ENCODE data around the gene HELZ2. TPM values are rescaled to one million over a fixed set of nuclear protein-coding genes. Genes with fewer than 3 reads are reported as not detected.

The HELZ2 gene
- total RNA-seq, 1 donor from 2014 or later, result 31.4 TPM

DNA sequence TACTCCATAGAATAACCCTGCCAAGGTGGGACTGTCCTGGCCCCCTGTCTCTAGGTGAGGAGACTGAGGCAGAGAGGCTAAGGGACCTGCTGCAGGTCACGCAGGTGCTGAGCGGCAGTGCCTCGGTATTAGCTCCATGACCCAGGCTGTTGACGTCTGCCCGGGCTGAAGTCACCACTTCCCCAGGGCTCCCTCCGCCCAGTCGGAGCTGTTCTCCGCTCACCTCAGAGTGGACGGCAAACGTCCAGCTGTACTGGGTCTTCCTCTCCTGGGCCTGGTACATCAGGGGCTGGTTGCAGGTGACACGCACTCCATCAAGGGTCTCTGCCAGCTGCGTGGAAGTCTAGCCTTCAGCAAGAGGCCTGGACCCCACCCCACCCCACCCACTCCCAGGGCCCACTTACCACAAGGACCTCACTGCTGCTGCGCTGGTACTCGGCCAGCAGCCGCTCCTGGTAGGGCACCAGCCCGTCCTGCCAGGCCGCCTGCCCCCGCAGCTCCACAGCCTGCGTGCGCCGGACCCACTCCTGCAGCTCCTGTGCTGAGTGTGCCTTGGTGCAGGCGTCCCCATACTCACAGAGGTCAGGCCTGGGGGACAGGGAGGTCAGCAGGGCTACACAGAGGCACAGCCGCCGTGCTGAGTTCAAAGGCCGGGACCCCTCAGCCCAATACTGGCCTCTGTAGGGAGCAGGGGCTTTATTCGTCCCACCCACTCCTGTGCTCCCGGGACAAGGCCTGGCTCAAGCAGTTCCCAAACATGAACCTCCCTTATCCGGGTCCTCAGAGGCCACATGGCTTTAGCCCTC lies 3.6 kb downstream of the HELZ2 start:
- Histone ChIP-seq H3K9me3 (no peaks in the 10 kb centered on the region), H3K36me3 (no peaks in the 10 kb centered on the region), H3K4me1 (peaks cover 19% of the 10 kb centered on the region), H3K27me3 (no peaks in the 10 kb centered on the region), H3K4me3 (no peak overlapping the region), H3K27ac (no peak overlapping the region)
- TF ChIP-seq POLR2AphosphoS5 (IDR thresholded peaks at IDR 0.05; ENCODE audit: insufficient read depth in 1 of 2, low read depth in 1 of 2) (no peak), POLR2A (IDR thresholded peaks at IDR 0.05) (no peak)
- TF ChIP-seq, protein P1, sequence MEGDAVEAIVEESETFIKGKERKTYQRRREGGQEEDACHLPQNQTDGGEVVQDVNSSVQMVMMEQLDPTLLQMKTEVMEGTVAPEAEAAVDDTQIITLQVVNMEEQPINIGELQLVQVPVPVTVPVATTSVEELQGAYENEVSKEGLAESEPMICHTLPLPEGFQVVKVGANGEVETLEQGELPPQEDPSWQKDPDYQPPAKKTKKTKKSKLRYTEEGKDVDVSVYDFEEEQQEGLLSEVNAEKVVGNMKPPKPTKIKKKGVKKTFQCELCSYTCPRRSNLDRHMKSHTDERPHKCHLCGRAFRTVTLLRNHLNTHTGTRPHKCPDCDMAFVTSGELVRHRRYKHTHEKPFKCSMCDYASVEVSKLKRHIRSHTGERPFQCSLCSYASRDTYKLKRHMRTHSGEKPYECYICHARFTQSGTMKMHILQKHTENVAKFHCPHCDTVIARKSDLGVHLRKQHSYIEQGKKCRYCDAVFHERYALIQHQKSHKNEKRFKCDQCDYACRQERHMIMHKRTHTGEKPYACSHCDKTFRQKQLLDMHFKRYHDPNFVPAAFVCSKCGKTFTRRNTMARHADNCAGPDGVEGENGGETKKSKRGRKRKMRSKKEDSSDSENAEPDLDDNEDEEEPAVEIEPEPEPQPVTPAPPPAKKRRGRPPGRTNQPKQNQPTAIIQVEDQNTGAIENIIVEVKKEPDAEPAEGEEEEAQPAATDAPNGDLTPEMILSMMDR (IDR thresholded peaks at IDR 0.05), result no peak
- DNase-seq (ENCODE audit: extremely low spot score in 2 of 2), result no peak
- intact Hi-C loops (cut with DNase I), result no loop called here

DNA sequence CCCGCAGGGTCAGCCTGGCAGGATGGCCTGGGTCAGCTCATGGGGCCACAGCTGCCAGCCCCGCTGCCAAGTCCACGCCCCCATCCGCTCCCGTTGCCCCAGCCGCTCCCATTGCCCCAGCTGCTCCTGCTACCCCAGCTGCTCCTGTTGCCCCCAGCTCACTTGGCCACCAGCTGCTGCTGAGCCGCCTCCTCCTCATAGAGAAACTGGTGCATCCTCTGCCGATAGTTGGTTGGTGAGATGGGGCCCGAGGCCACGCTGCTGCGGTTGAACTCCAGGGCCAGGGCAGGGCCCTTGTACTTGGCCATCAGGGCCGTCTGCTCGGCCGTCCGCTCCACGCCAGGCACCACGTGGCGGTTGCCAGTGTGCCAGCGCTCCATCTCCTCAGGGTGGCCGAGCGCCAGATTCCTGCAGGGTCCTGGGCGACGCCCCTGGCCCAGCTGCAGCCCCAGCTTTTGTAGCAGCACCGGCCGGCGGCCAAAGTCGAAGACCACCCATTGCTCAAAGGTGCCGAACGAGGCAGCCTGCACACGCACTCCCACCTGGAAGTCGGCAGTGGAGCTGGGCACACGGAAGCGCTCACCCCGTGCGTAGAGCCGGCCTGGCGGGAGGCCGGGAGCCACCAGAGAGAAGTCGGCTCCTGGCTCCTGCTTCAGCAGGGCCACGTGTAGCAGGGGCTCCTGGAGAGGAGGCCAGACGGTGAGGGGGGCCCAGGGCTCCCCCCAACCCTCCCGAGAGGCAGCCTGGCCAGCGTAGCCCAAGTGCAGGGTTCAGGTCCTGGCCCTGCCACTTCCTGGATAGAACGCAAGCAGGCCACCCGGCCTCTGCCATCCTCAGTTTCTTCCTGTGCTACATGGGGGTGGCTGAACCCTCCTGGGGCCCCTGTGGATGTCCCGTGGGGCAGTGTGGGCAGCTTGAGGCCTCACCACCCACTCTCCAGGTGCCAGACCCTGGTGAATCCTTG lies 4.8 kb downstream of the HELZ2 start:
- intact Hi-C loops (cut with DNase I), result no loop called here
- no peak overlapping the region for H3K27ac ChIP-seq
- TF ChIP-seq POLR2AphosphoS5 (IDR thresholded peaks at IDR 0.05; ENCODE audit: insufficient read depth in 1 of 2, low read depth in 1 of 2), result no peak
- TF ChIP-seq, protein P1 (IDR thresholded peaks at IDR 0.05), result no peak
- TF ChIP-seq POLR2A (IDR thresholded peaks at IDR 0.05), result no peak
- DNase-seq (ENCODE audit: extremely low spot score in 2 of 2), result no peak
- no peaks in the 10 kb centered on the region for H3K27me3 ChIP-seq
- peaks cover 0 to 1% of the 10 kb centered on the region in 2 donors for H3K36me3 ChIP-seq
- H3K9me3 ChIP-seq, result no peaks in the 10 kb centered on the region
- no peak overlapping the region for H3K4me3 ChIP-seq
- peaks cover 14% of the 10 kb centered on the region for H3K4me1 ChIP-seq

DNA sequence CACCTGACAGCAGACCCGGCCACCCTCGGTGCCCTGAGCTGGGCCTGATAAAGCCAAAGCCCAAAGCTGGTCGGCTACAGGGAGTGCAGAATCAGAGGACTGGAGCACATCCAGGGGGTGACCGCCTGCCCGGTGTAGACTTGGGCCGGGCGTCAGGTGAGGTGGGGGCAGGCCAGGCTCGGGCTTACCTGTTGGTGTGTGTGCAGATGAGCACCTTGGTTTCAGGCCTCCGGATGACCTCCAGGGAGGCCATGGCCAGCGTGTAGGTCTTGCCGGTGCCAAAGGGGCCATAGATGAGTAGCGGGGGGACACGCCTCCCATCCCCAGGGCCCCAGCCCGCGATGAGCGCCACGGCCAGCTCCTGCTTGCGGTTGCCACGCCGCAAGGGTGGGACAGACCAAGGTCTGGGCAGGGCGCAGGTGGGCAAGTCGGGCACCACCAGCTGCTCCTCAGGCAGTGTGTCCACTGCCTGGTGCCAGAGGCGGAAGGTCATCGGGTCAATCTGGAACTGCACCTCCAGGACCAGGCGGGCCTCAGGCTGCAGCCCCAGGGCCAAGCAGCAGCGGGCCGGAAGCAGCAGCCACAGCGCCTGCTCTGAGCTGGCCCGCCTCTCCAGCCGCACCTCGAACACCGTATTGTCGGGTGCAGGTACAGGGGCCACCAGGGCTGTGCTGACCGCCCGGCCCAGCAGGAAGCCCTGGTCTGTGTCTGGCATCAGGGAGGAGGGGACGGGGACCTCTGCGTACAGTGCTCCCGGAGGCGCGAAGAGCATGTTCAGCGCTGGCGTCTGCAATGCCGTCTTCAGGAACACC lies 5.7 kb downstream of the HELZ2 start:
- Histone ChIP-seq H3K4me3 (peak overlapping the region in 1 of 2 donors; percentile 13), H3K9me3 (no peaks in the 10 kb centered on the region), H3K4me1 (peaks cover 10% of the 10 kb centered on the region), H3K27me3 (no peaks in the 10 kb centered on the region), H3K27ac (no peak overlapping the region), H3K36me3 (peaks cover 0 to 10% of the 10 kb centered on the region in 2 donors)
- TF ChIP-seq POLR2AphosphoS5 (IDR thresholded peaks at IDR 0.05; ENCODE audit: insufficient read depth in 1 of 2, low read depth in 1 of 2), result no peak
- no peak for TF ChIP-seq POLR2A (IDR thresholded peaks at IDR 0.05)
- TF ChIP-seq, protein P1 (IDR thresholded peaks at IDR 0.05), result no peak
- intact Hi-C loops (cut with DNase I), result no loop called here
- DNase-seq (ENCODE audit: extremely low spot score in 2 of 2), result no peak

DNA sequence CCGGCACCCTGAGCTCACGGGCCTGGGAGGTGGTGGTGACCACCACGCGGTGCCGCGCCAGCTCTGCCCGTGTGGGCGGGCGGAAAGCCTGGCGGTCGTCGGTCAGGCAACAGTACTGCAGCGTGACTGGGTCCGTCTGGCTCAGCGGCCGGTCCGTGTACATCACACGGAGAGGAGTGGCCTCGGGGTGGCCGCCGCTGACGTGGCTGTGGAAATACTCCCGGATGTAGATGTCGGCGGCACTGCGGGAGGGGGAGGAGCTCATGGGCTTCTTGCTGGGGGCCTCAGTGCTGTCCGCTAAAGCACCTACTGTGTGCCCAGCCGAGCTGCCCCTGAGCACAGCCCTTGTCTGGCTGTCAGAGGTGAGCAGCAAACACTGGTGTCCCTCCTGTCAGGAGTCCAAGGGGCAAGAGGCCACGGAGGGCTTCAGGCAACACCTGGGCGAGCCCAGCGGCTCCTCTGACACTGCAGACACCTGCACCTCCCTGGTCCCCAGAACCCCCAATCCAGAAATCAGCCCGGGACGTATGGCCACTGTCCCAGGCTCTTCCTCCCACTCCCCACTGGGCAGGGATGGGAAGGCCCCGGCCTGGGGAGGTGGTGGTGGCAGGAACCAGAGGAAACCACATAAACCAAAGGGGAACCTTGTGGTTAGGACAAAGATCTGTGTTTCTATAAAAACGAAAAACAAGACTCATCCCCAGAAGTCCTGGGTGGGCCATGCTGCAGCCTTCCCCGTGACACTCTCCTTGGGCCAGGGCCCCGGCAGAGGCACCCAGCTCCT lies 6.5 kb downstream of the HELZ2 start:
- H3K4me1 ChIP-seq, result peaks cover 2% of the 10 kb centered on the region
- H3K36me3 ChIP-seq, result peaks cover 0 to 18% of the 10 kb centered on the region in 2 donors

More for the DNA sequence above, 6.5 kb downstream of the HELZ2 start:
- Histone ChIP-seq H3K4me3 (peak overlapping the region in 1 of 2 donors; percentile 13), H3K9me3 (no peaks in the 10 kb centered on the region), H3K27ac (no peak overlapping the region), H3K27me3 (no peaks in the 10 kb centered on the region)
- no peak for TF ChIP-seq POLR2AphosphoS5 (IDR thresholded peaks at IDR 0.05; ENCODE audit: insufficient read depth in 1 of 2, low read depth in 1 of 2)
- TF ChIP-seq POLR2A (IDR thresholded peaks at IDR 0.05), result no peak
- TF ChIP-seq, protein P1 (IDR thresholded peaks at IDR 0.05), result no peak
- DNase-seq (ENCODE audit: extremely low spot score in 2 of 2), result no peak
- intact Hi-C loops (cut with DNase I), result no loop called here

All from vagina (tissue), 2 donors.